HG03135 (cell line): ENCODE results near the gene TMEM158.

Experiments used
- ATAC-seq: cut with Tn5 transposase; IDR thresholded peaks from one replicate; pipeline ENCODE4 v1.9.1; 2021; ENCODE audit warnings: mild to moderate bottlenecking, moderate library complexity; ENCODE audit not compliant: unreplicated experiment

Gene TMEM158

GRCh38 chr3:45176912-45177311, 49.2 kb downstream of the TMEM158 start:
- ATAC-seq, result no peak
